Mesodermal cell (in vitro differentiated cells): ENCODE data around the gene IL1F10.

Experiments
- H3K27ac ChIP-seq: 2 replicates; pipeline ENCODE4 v1.7.0; 2013; ENCODE audit warnings: mild to moderate bottlenecking, low read depth, low read length, moderate library complexity; ENCODE audit not compliant: severe bottlenecking
- H3K36me3 ChIP-seq: 2 replicates; pipeline ENCODE4 v1.7.1; 2013; ENCODE audit warnings: mild to moderate bottlenecking, low read length, moderate library complexity; ENCODE audit not compliant: control insufficient read depth, insufficient read depth
- H3K4me1 ChIP-seq: one replicate; pipeline ENCODE4 v1.7.1; 2013; ENCODE audit warnings: mild to moderate bottlenecking, low read length; ENCODE audit not compliant: insufficient read depth, control insufficient read depth, poor library complexity, severe bottlenecking
- H3K4me3 ChIP-seq: 2 replicates; pipeline ENCODE4 v1.7.0; 2013; ENCODE audit warnings: low read length, control low read depth, mild to moderate bottlenecking; ENCODE audit not compliant: insufficient read depth, poor library complexity, severe bottlenecking; ENCODE audit errors: extremely low read depth
- H3K9me3 ChIP-seq: 2 replicates; pipeline ENCODE4 v1.7.1; 2013; ENCODE audit warnings: mild to moderate bottlenecking, low read length, moderate library complexity; ENCODE audit not compliant: control insufficient read depth
- WGBS, 2 experiments: methylation state at CpG; one replicate each; pipeline ENCODE4 v1.1.5; 2013; ENCODE audit warnings: missing lambda C conversion rate in 2 of 2; ENCODE audit not compliant: insufficient coverage in 2 of 2; 5-methylcytosine and 5-hydroxymethylcytosine counted together

IL1F10 gene

DNA sequence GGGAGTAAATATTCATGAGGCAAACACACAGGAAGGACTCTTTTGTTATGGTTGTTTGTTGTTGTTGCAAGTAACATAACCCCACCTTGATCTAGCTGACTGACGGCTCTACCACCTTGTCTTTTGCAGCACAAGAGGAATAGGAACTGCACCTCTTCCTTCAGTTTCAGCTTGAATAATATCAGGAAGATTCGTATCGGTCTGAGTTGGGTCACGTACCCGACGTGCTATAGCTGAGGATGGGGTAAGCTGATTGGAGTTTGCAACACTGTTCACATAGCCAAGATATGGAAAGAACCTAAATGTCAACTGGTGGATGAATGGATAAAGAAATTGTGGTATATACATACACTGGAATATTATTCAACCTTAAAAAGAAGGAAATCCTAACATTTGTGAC is 45.1 kb downstream of the IL1F10 start:
- WGBS, 2 experiments, result 76% methylated on average over 4 of the region's 6 CpGs; no CpG with 5 or more reads in 1 of the 2 experiments
- Histone ChIP-seq H3K9me3 (no peaks in the 10 kb centered on the region), H3K27ac (no peak overlapping the region), H3K4me3 (no peak overlapping the region), H3K4me1 (no peaks in the 10 kb centered on the region), H3K36me3 (no peaks in the 10 kb centered on the region)

DNA sequence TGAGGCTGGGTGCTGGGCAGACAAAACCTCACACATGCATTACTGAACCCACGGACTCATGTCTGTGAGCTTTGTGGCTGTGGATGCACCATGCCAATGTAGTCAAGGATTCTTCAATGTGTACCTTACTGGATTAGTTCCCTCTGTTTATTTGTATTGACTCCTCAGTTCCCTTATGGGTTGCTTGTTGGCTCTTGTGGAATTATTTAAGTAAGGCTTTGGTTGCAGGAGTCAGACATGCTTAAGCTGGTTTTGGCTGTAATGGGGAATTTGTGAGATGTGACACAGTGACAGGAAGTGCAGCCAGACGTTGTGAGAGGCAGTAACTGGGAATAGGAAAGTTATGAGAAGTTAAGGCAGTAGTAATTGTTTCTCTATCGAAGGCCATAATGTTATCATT is 46.0 kb downstream of the IL1F10 start:
- Histone ChIP-seq H3K4me1 (no peaks in the 10 kb centered on the region), H3K4me3 (no peak overlapping the region), H3K9me3 (no peaks in the 10 kb centered on the region), H3K27ac (no peak overlapping the region), H3K36me3 (no peaks in the 10 kb centered on the region)
- WGBS, 2 experiments, result 71 to 80% methylated on average over 1 to 2 of the region's 3 CpGs

DNA sequence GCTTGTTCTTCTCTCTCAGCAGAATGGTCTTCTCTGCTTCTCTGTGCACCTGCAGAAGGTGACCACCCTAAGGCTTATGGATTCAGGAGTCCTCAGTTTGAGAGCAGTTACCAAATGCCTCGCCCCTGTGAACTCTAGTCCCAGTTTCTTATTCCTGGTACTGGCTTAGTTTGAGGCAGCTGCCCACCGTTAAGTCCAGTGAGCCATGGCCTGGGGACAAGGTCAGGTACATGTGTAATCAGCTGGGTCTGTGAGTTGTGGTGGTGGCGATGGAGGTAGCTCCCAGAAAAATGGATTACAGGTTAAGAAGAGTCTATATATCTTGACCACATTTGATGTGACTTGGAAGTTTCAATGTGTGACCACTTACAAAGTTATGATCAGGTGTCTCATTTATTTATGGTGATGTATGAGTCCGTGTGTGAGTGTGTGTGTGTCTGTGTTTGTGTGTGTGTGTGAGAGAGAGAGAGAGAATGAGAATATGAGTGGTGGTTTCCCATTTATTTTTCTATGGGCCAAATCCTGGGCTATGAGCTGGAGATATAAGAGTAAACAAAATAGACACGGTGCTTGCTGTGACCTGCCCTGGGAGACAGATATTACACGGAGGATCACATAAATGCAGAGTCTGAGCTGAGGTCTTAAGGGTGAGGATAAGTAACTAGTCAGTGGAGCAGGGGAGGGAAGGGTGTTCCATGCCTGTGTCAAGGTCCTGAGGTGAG is 46.6 kb downstream of the IL1F10 start:
- no peaks in the 10 kb centered on the region for H3K36me3 ChIP-seq
- no peak overlapping the region for H3K4me3 ChIP-seq
- WGBS, 2 experiments, result 84 to 88% methylated on average over 5 to 6 of the region's 6 CpGs
- H3K27ac ChIP-seq, result no peak overlapping the region
- no peaks in the 10 kb centered on the region for H3K4me1 ChIP-seq
- H3K9me3 ChIP-seq, result no peaks in the 10 kb centered on the region

DNA sequence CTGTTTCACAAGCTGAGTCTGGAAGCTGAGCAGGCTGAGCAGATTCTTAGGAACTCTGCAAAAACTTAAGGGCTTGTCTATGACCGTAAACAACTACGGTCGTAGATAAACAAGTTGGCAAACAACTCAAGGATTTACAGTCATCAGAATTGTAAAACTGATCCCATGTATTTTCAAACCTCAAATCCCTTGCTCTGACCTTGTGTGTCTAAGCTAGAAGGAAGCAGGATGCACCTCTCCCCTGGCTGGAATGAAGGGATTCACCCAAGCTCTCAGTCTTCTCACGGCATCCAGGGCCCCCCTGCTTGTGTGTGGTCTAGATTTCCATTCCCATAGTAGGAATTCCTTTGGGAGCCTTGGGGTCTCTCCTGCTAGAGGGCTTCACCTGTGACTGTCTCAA is 47.2 kb downstream of the IL1F10 start:
- Histone ChIP-seq H3K4me3 (no peak overlapping the region), H3K27ac (no peak overlapping the region), H3K9me3 (no peaks in the 10 kb centered on the region), H3K36me3 (no peaks in the 10 kb centered on the region), H3K4me1 (no peaks in the 10 kb centered on the region)
- WGBS, 2 experiments, result 94 to 95% methylated on average over 4 of the region's 4 CpGs

DNA sequence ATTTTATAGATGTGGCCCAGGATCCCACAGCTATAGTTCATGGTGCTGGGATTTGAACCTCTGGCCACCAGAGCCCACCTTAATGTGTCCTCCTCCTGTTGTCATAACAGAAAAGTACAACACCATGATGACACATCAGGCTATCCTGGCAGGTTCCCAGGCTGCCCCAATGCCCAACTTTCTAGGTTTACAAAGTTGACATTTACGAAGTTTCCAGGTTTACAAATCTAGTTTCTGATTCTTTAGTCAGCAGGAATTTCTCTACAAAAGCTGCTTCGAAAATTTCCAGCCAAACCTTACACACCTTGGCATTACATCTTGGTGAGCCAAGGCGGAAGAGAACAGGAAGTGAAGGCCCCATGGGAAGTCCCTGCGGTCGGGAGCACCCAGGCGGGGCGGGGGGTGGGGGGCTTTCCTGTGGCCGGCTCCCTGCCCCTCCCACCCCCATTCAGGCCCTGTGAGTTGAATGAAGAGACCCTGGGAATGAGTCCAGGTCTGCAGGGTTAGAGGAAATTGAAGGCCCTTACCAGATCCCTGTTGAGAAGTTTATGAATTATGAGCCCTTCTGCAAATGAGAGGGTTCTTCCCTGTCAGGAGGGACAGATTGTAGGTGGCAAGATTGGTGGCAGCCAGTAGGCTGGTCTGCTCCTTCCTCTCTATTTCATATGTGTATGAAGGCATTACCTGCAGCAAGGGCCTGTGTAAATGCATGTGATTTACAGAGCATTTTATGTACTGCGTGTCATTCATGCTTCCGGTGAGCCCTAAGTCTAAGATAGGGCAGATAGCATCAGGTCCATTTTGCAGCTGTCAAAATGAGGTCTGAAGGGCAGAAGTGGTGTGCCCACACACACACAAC is 48.6 kb downstream of the IL1F10 start:
- Histone ChIP-seq H3K36me3 (no peaks in the 10 kb centered on the region), H3K4me3 (no peak overlapping the region), H3K9me3 (no peaks in the 10 kb centered on the region), H3K4me1 (no peaks in the 10 kb centered on the region), H3K27ac (no peak overlapping the region)
- WGBS, 2 experiments, result 87 to 91% methylated on average over 3 to 4 of the region's 10 CpGs

DNA sequence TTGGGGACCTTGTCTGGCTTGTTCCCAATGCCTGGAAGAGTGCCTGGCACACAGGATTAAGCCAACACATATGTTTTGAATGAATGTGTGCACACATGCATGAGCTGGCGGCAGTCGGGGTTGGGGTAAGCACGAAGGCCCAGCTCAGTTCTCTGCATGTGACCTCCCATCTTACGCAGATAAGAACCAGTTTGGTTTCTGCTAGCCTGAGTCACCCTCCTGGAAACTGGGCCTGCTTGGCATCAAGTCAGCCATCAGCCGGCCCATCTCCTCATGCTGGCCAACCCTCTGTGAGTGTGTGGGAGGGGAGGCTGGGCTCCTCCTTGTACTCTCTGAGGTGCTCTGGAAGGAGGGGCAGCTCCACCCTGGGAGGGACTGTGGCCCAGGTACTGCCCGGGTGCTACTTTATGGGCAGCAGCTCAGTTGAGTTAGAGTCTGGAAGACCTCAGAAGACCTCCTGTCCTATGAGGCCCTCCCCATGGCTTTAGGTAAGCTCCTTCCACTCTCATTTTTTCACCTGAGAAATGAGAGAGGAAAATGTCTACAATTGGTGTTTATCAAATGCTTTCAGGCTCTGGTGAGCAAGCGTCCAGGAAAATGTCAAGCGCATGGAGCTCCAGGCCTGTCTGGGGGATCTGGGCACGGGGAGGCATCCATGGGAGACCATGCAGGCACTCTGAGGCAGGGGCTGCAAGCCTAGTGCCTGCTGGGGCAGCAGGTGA is 49.9 kb downstream of the IL1F10 start:
- Histone ChIP-seq H3K27ac (peak overlapping the region; percentile 8), H3K36me3 (no peaks in the 10 kb centered on the region), H3K9me3 (no peaks in the 10 kb centered on the region), H3K4me1 (no peaks in the 10 kb centered on the region), H3K4me3 (no peak overlapping the region)
- 92 to 94% methylated on average over 8 to 9 of the region's 9 CpGs for WGBS, 2 experiments

DNA sequence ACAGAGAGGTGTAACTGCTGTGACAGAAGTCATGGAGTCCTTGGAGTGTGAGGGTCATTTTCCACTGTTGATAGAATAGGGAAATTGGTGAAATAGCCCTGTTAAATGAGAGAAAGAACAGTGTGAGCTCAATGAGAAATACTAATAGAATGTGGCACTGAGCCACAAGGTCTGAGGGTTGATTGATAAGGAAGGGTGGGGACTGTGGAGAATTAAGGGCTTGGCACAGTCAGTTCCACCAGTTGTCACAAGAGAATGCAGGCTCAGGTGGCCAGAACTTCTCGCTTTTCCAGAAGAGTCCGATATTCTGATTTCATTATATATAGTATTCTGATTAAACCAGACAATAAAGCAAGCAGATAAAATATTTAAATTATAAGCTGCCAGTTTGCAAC is 50.5 kb downstream of the IL1F10 start:
- Histone ChIP-seq H3K4me3 (no peak overlapping the region), H3K9me3 (no peaks in the 10 kb centered on the region), H3K4me1 (no peaks in the 10 kb centered on the region), H3K27ac (no peak overlapping the region), H3K36me3 (no peaks in the 10 kb centered on the region)
- no CpG with 5 or more reads among the region's 2 CpGs for WGBS, 2 experiments

DNA sequence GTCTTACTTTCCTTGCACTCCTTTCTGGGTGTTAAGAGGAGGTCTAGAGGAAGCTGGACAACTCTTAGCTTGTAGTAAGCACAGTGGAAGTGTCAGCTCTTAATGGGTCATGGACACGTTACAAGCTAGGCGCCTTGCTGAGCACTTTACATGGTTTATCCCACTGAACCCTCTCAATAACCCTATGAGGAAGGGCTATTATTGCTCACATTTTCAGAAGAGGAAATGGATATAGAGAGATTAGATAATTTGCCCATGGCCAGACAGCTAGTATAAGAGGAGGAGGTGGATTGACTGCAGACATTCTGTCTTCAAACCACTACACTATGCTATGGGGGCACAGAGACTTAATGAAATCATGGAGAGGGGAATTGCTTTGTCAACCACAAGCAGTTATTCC is 51.3 kb downstream of the IL1F10 start:
- no peak overlapping the region for H3K4me3 ChIP-seq
- H3K36me3 ChIP-seq, result no peaks in the 10 kb centered on the region
- WGBS, 2 experiments, result 100% methylated on average over 2 of the region's 2 CpGs; no CpG with 5 or more reads in 1 of the 2 experiments
- H3K27ac ChIP-seq, result no peak overlapping the region
- no peaks in the 10 kb centered on the region for H3K9me3 ChIP-seq
- H3K4me1 ChIP-seq, result no peaks in the 10 kb centered on the region

DNA sequence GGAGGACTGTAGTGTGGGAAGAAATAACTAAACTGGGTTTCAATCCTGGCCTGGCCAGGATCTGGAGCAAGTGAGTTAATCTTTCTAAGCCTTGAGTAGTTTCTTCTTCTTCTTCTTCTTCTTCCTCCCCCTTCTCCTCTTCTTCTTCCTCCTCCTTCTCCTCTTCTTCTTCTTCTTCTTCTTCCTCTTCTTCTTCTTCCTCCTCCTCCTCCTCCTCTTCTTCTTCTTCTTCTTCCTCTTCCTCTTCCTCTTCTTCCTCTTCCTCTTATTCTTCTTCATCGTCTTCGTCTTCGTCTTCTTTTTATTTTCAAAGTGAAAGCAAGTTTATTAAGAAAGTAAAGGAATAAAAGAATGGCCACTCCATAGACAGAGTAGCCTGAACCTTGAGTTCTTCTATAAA is 53.1 kb downstream of the IL1F10 start:
- H3K9me3 ChIP-seq, result no peaks in the 10 kb centered on the region
- H3K27ac ChIP-seq, result no peak overlapping the region
- no peak overlapping the region for H3K4me3 ChIP-seq
- H3K4me1 ChIP-seq, result peaks cover 14% of the 10 kb centered on the region
- WGBS, 2 experiments, result no CpG with 5 or more reads among the region's 3 CpGs
- H3K36me3 ChIP-seq, result no peaks in the 10 kb centered on the region

DNA sequence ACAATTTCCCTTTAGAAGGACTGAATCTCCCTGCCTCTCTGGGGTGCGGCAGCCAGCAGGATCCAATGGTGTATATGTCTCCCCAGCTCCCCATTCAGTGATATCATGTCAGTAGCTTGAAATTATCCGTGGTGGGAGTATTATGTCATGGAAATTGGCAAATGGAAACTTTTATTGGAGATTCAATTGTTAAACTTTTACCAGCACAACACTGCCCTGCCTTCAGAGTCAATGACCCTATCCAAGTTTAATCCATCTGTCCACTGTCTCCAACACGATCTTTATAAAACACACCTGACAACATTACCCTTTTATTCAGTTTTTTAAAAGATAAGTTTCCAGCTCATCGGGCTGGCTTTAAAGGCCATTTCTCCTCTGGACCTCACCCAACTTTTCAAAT is 54.6 kb downstream of the IL1F10 start:
- 88 to 95% methylated on average over 2 of the region's 4 CpGs for WGBS, 2 experiments
- Histone ChIP-seq H3K27ac (no peak overlapping the region), H3K4me3 (no peak overlapping the region), H3K9me3 (no peaks in the 10 kb centered on the region), H3K4me1 (peaks cover 14% of the 10 kb centered on the region), H3K36me3 (no peaks in the 10 kb centered on the region)
